ENCODE data around the gene ABI3BP.
"Not testable (repeated sequence)": the region's sequence is repeated elsewhere in the genome, so short reads cannot be mapped to it uniquely, and the experiment has no call there.

The ABI3BP gene

GRCh38 chr3:100946096-100946495 lies 47.1 kb downstream of the ABI3BP start:
- not testable (repeated sequence) for DNase-seq (ENCODE audit: low read depth)

GRCh38 chr3:100941451-100941850 lies 51.8 kb downstream of the ABI3BP start:
- DNase-seq (ENCODE audit: low read depth), result no peak

GRCh38 chr3:100941041-100941440 lies 52.2 kb downstream of the ABI3BP start:
- DNase-seq (ENCODE audit: low read depth), result no peak

- DNase-seq (ENCODE audit: low read depth), result no peak
Observed at GRCh38 chr3:100936931-100937330, 56.3 kb downstream of the ABI3BP start.

GRCh38 chr3:100932491-100932890 lies 60.7 kb downstream of the ABI3BP start:
- no peak for DNase-seq (ENCODE audit: low read depth)

GRCh38 chr3:100928638-100929428 lies 64.4 kb downstream of the ABI3BP start:
- DNase-seq (ENCODE audit: low read depth), result no peak

- DNase-seq (ENCODE audit: low read depth), result no peak
Observed at GRCh38 chr3:100927775-100928174, 65.4 kb downstream of the ABI3BP start.

- DNase-seq (ENCODE audit: low read depth), result no peak
Observed at GRCh38 chr3:100915706-100916495, 77.3 kb downstream of the ABI3BP start.

GRCh38 chr3:100913870-100914648 lies 79.2 kb downstream of the ABI3BP start:
- no peak for DNase-seq (ENCODE audit: low read depth)

GRCh38 chr3:100912976-100913545 lies 80.2 kb downstream of the ABI3BP start:
- no peak for DNase-seq (ENCODE audit: low read depth)

GRCh38 chr3:100912571-100912970 lies 80.7 kb downstream of the ABI3BP start:
- no peak for DNase-seq (ENCODE audit: low read depth)

GRCh38 chr3:100911956-100912355 lies 81.3 kb downstream of the ABI3BP start:
- DNase-seq (ENCODE audit: low read depth), result no peak

- DNase-seq (ENCODE audit: low read depth), result no peak
Observed at GRCh38 chr3:100910986-100911385, 82.2 kb downstream of the ABI3BP start.

- DNase-seq (ENCODE audit: low read depth), result no peak
Observed at GRCh38 chr3:100902572-100902971, 90.6 kb downstream of the ABI3BP start.

GRCh38 chr3:100900671-100901335 lies 92.4 kb downstream of the ABI3BP start:
- no peak for DNase-seq (ENCODE audit: low read depth)

- DNase-seq (ENCODE audit: low read depth), result no peak
Observed at GRCh38 chr3:100899440-100900091, 93.7 kb downstream of the ABI3BP start.

- no peak for DNase-seq (ENCODE audit: low read depth)
Observed at GRCh38 chr3:100898681-100899080, 94.5 kb downstream of the ABI3BP start.

GRCh38 chr3:100896994-100897393 lies 96.2 kb downstream of the ABI3BP start:
- DNase-seq (ENCODE audit: low read depth), result no peak

GRCh38 chr3:100893590-100893989 lies 99.6 kb downstream of the ABI3BP start:
- no peak for DNase-seq (ENCODE audit: low read depth)

- DNase-seq (ENCODE audit: low read depth), result no peak
Observed at GRCh38 chr3:100893108-100893507, 100.1 kb downstream of the ABI3BP start.

GRCh38 chr3:100891827-100892226 lies 101.4 kb downstream of the ABI3BP start:
- DNase-seq (ENCODE audit: low read depth), result no peak

All from activated T-cell treated with anti-CD3 and anti-CD28 coated beads for 24 hours (primary cell).